HG03064 (cell line): ENCODE results near the gene DTX4.
A peak's percentile ranks its signal among the peaks of the same experiment; 100 is the strongest.
"Not testable (repeated sequence)": the region's sequence is repeated elsewhere in the genome, so short reads cannot be mapped to it uniquely, and the experiment has no call there.

Experiments used
- ATAC-seq: cut with Tn5 transposase; IDR thresholded peaks from one replicate; pipeline ENCODE4 v1.9.1; 2021; ENCODE audit warnings: low read depth; ENCODE audit not compliant: unreplicated experiment

The DTX4 gene

DNA sequence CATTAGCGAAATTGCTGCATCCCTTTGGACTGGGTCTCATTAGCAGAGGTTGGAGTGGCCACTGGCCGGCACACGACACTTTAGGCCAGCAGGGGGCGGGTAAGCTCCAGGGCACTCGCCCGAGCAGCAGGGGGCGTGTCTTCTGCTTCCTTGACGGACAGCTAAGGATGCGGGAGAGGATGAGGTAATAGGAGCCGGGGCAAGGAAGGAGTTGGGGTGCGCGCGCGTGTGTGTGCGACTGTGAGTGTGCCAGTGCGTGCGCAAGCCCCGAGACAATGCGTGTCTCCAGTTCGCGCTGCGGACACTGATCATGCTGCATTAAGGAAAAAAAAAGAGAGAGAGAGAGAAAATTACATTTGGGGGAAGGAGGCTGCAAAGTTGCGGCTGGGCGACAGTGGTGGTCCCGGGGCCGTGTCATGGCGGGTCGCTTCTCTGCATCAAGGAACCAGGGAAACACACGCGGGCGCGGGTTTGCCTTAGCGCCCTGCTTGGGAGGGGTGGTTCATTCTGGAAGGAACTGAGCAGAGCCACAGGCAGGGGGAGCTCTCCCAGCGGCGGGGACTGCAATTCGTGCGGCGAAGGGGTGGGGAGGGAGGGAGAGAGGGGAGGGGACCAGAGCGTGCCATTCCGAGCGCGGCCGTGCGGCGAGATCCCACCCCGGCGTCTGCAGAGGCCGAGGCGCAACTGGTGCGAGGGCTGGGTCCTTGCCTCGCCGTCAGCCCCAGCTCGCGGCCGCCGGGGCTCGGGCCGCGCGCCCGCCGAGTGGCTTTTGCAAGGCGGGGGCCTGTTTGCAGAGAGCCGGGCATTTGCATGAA, at the start of gene DTX4:
Gene DTX4 (plus strand): TSS at position 625 of the 815 bp plus-strand sequence. CDS start 464 bp downstream, outside the sequence.
- ATAC-seq, result peak; percentile 68

DNA sequence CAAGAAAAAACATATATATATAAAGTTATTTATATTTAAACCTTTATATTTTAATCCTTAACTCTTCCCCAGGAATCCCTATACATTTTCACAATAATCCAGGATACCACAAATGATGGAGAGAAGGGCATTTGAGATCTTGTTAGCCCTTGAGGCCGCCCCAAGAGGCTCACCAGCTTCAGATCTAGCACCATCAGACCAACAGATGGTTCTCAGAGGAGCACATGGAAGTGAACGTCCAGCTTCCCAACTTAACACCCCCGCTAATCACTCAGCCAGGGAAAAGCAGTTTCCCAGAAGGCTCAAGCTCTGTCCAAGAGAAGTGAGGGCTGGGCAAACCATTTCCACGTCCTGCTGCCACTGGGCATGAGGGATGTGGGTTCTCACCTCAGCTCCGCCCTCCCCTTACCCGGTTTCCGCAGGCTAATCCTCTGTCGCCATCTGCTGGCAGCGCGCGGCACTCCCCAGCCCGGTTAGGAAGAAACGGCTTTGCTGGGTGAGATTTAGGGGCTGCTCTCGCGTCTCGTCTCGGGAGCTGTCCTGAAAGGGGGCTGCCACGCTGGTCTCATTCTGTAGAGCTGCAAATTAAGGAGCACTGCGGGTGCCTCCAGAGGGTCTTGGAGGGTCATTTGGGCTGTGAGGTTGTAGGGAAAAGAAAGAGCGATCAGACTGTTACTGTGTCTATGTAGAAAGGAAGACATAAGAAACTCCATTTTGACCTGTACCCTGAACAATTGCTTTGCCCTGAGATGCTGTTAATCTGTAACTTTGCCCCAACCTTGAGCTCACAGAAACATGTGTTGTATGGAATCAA, 36.1 kb upstream of the DTX4 start:
- peak; percentile 93 for ATAC-seq

DNA sequence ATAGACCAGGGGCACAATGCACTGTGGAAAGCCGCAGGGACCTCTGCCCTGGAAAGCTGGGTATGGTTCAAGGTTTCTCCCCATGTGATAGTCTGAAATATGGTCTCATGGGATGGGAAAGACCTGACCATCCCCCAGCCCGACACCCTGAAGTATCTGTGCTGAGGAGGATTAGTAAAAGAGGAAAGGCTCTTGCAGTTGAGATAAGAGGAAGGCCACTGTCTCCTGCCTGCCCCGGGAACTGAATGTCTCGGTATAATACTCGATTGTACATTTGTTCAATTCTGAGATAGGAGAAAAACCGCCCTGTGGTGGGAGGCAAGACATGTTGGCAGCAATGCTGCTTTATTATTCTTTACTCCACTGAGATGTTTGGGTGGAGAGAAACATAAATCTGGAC, 35.4 kb upstream of the DTX4 start:
- ATAC-seq, result not testable (repeated sequence)

DNA sequence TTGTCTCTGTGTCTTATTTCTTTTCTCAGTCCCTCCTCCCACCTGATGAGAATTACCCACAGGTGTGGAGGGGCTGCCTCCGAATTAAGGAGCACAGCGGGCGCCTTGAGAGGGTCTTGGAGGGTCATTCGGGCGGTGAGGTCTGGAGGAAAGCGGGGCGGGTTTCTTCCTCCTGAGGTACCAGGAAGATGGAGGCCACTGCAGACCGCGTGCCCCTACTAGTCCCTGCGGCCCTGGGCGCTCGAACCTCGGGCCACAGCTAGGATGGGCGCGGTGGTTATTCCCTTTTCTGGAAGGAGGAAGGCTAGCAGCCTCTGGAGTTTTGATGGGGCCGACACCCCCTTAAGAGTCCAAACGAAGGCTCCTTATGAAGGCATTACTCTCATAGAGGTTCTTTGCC, 34.7 kb upstream of the DTX4 start:
- no peak for ATAC-seq

DNA sequence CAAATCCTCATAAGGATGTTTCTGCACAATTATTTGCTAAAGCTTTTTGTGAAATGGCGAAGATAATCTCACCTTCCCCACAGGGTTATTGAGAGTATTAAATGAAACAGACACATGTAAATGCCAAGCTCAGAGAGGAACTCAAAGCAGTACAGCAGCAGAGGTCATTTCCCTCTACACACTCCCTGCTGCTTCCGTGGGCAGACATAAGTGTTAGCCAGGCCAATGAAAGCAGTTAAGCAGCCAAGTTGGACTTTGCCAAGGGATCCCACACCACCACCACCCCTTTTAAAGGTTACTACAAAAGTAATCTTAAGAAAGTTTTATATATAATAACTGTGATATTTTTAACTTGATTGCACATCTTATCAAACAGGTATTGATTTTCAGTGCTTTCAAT, 33.3 kb upstream of the DTX4 start:
- ATAC-seq, result no peak

DNA sequence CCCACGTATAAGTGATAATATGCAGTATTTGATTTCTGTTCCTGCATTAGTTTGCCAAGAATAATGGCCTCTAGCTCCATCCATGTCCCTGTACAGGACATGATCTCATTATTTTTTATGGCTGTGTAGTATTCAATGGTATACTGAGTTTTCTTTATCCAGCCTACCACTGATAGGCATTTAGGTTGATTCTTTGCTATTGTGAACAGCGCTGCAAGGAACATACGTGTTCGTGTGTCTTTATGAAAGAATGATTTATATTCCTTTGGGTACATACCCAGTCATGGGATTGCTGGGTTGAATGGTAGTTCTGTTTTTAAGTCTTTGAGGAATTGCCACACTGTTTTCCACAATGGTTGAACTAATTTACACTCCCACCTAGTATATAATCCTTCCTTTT, 30.7 kb upstream of the DTX4 start:
- ATAC-seq, result no peak

DNA sequence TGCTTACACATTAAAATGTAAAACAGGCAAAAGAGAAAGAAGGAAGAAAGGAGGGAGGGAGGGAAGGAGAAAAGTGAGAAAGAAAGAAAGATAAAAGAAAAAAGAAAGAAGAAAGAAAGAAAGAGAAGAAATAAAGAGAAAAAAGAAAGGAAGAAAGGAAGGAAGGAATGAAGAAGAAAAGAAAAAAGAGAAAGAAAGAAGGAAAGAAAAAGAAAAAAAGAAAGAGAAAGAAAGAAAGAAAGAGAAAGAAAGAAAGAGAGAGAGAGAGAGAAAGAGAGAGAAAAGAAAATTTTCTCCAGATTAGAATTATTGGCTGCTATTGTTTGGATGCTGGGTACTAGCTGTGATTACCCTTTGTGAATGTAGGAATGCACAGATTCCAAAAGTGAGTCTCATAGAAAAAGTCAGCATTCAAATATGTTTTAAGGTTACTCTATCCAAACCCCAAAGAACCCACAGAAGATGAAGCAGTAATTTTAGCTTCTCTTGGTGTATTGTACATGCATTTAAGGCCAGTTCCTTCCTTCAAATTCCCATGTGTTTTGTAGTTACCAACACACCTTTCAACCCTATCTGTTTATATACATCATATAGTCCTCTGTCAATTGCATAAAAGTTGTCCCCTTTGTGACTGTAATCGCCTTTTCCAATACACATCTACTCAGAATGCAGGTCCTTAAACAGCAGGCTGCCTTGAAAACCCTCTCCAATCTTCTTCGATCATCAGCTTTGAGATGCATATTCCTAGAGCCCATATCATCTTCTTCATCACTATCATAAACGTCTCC, 30.1 kb upstream of the DTX4 start:
- ATAC-seq, result peak; percentile 1

DNA sequence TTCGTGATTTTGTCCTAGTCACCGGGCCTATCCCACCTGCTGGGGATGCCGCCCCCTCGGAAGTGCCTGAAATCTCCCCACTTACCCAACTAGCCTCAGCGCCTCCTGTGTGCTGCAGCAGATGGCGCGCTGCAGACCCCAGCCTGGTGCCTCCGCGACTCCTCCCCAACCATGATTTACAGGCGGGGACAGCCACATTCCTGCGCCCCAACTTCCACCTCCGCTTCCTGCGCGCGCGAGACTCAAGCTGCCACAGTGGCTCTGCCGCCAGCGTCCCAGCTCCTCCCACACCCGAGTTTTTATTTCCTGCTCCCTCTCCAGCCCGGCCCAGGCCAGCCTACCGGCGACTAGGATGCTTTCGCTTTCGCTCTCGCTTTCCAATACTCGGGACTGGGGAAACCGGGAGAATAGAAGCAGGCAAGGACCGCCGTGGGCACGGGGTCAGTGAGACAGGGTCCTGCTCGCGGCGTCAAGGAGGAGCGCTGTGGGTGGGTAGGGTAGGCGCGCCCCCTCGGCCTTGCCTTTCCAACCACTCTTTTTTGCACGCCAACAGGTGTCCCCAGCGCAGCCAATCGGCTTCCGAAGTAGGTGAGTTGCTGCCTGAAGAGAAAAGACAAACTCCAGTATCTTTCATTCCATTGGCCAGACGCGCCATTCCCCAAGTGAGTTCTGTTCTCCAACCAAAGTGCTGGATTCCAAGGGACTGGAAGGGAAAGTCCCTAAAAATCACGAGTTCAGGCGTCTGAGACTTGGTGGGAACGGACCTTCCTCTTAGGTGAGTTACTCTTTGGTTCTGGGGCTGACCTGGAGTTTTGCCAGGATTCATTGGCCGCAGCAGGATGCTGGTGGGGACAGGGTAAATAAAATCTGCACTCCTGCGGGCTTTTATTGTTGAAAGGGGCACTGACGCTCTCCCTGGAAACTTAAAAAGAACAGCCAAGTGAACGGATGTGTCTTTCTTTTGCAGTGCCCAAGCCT, 29.1 kb upstream of the DTX4 start, which contains the start of gene FAM111A:
Gene FAM111A (plus strand): TSS at position 327 of the 978 bp plus-strand sequence. CDS start 6,017 bp downstream, outside the sequence.
- ATAC-seq, result peak; percentile 78

DNA sequence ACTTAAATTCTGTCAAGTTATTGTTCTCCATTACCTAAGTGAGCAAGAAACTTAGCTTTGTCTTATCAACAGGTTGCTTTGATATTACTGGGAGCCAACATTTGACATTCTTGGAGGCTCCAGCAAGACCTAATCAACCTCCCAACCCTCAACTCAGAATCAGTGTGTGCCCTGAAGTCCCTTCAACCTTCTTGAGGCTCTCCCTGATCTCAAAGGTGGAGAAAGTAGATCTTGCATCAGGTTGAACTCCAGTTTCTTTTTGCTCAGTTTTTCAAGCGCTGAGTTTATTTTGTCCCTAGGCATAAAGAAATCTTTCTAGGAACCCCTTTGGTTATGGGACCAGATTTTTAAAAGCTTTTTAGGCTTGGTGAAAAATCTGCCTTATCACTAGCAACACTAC, 27.8 kb upstream of the DTX4 start:
- ATAC-seq, result no peak

DNA sequence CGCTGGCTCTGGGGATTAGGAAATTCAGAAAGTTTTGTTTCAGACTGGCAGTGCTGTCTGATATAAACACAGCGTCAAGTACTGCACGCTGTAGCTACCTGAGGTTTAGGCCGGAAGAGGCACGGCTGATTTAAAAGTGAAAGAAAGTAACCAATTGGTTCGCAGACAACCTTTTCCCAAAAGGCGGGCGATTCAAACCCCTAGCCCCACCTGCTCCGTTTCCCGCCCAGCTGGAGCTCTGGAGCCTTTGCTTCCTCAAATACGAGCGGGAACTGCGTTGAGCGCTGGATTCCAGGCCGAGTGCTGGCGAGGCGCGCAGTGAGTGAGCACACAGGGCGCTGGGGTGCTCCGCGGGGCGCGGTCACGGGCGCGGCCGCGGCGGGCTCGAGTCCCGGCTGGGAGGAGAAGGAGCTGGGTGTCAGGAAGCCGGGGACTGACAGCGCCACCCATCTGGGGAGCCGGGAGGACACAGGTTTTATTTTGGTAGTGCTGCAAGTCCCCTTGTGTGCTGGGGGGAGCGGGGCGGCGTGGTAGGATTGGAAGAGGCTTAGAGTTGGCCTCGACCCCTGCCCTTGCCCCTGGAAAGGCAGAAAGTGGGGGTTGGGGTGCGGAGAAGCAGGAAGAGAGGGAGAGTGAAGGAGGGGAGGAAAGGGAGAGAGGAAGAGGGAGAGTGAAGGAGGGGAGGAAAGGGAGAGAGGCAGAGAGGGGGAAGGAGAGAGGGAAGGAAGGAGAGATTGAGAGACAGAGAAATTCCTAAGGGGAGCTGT, 27.2 kb upstream of the DTX4 start:
- peak; percentile 47 for ATAC-seq

DNA sequence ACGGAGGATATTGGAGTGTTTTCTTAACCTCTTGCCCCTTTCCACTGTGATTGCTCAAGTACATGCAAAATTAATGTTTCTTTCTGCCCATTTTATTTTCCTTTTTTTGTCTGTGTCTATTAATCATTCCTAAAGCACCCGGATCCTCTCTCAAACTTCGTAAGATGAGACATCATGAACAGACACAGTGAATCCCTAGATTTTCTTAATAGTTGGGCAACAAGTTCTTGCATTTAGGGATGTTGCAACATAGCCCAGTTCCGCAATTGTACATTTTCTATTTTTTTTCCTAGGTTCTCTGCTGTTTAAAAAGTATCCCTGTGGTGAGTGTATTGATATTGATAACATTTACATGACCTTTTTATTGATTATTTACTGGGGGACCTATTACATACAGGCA, 26.4 kb upstream of the DTX4 start:
- ATAC-seq, result no peak

DNA sequence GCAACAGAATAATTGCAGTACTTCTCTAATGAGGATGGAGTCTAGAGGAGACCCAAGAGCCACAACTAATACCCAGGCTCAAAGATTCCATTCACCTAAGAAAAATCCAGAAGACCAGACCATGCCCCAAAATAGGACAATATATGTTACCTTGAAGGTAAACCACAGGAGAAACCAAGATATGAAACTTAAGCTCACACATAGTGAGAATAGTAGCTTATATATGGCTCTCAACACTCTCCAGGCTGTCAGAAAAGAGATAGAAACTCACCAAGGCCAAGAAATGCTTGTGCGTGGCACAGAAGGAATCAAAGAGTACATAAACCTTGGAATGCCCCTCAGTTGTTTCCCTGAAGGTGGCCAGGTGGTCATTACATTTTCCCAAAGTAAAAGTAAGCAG, 20.2 kb upstream of the DTX4 start:
- ATAC-seq, result peak; percentile 46

DNA sequence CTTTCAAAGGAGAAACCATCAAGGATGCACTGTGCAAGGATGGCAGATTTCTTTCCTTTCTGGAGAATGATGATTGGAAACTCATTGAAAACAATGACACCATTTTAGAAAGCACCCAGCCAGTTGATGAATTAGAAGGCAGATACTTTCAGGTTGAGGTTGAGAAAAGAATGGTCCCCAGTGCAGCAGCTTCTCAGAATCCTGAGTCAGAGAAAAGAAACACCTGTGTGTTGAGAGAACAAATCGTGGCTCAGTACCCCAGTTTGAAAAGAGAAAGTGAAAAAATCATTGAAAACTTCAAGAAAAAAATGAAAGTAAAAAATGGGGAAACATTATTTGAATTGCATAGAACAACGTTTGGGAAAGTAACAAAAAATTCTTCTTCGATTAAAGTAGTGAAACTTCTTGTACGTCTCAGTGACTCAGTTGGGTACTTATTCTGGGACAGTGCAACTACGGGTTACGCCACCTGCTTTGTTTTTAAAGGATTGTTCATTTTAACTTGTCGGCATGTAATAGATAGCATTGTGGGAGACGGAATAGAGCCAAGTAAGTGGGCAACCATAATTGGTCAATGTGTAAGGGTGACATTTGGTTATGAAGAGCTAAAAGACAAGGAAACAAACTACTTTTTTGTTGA, 19.5 kb upstream of the DTX4 start:
- ATAC-seq, result peak; percentile 86

DNA sequence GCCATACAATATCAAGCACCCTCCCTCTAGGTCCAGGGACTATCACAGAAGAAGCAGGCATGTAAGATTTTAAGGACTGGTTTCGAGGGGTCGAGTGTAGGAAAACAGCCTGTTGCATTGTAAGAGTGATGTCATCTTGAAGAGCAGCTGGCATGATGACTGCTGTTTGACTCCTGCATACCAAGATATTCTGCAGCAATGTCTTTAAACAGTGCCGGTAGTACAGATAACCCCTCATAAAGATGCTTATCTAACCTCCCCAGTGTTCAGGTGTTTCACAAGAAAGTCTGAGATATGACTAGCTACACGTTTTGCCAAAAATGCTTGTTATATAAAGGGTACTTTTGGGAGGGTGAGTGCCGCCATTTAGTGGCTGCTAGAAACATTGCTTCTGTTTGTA, 17.3 kb upstream of the DTX4 start:
- no peak for ATAC-seq

DNA sequence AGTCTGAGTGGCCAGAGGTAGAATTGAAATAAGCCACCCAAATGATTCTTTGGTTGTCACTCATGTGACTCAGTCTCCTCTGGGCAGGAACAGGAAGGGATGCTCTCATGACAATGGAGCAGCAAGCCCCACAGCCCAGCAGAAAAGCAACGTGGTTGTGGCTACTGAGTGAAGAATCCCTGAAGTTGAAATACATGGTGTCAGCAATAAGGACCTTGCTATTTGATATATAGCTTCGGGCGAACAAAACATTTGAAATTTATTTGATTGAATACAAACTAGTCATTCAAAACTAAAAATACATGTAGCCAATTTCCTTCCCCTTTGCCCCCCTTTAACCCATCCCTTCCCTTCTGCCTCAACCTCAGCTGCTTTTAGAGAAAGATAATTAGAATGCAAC, 14.5 kb upstream of the DTX4 start:
- no peak for ATAC-seq

DNA sequence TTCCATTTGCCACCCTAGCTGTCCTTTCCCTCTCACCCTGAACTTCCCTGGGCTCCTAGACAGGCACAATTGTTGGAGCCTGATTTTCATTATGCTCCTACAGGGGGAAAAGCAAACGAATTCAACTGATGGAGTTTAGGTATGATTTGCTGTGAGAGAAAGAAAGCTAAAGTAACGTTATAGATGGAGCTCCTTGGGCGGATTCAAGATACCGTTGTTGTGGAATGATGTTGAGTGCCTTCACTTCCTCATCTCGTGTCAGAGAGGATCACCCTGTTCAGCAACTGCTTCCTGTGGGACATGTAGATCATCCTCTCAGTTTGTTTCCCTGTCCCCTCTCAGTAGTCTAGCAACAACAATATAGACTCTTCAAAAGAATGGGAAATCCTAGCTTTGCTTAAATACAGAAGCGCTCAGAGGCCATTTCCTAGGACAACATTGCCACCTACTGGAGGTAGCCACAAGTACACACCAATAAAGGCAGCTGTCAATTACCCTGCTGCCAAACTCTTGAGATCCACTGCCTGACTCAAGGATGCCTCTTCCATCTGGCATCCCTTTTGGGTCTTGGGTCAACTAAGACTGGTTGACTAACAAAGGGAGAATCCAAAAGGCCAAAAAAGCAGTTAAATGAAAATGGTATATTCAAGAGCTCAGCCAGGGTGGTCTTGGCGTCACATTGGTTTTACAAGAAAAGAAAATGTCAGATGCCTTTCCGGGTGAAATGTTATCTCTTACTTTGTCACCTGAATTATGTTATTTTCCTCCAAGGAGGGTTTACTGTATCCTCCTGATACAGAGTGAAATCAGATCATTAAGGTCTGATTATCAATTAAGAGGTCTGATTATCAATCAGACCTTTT, 13.5 kb upstream of the DTX4 start:
- ATAC-seq, result peak; percentile 92

DNA sequence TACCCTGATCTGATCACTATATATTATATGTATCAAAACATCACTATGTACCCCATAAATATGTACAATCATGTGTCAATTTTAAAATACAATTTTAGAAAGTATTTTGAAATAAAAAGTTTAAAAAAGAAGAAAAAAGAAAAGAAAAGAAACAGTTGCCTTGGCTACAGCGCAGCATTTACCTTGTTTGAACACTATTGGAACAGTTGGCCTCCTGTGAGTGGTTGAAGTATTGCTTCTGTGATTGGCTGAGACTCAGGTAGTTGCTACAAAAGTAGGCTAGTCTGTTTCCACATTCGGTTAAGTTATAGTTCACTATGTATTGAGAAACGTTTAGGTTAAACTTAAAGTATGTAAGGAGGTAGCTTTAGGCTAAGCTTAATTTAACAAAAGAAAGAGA, 7.9 kb upstream of the DTX4 start:
- ATAC-seq, result no peak
